ENCODE measurements around the gene TEF.
A peak's percentile ranks its signal among the peaks of the same experiment; 100 is the strongest.
"Not testable (repeated sequence)": the region's sequence is repeated elsewhere in the genome, so short reads cannot be mapped to it uniquely, and the experiment has no call there.

Gene TEF

DNA sequence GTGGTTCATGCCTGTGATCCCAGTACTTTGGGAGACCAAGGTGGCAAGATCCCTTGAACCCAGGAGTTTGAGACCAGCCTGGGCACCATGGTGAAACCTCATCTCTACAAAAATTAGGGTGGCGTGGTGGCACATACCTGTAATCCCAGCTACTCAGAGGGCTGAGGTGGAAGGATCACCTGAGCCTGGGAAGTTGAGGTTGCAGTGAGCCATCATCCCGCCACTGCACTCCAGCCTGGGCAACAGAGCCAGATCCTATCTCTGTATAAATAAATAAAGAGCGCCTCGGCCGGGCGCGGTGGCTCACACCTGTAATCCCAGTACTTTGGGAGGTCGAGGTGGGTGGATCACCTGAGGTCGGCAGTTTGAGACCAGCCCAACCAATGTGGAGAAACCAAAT lies 37.0 kb downstream of the TEF start:
- no peak for DNase-seq (ENCODE audit: low read depth in 2 of 2)

GRCh38 chr22:41425660-41426365 lies 44.1 kb downstream of the TEF start:
- DNase-seq (ENCODE audit: low read depth in 2 of 2): no peak

GRCh38 chr22:41429232-41429950 lies 47.6 kb downstream of the TEF start:
- DNase-seq (ENCODE audit: low read depth in 2 of 2): no peak

DNA sequence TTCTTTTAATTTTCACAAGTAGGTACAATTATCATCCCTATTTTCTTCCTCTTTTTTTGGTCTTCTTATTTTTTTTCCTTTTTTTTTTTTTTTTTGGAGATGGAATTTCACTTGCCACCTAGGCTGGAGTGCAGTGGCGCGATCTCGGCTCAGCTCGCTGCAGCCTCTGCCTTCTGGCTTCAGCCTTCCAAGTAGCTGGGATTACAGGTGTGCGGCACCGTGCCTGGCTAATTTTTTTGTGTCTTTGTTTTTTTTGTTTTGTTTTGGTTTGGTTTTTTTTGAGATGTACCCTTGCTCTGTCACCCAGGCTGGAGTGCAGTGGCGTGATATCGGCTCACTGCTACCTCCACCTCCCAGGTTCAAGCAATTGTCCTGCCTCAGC lies 48.2 kb downstream of the TEF start:
- no peak for DNase-seq (ENCODE audit: low read depth in 2 of 2)

GRCh38 chr22:41431656-41432055 lies 49.9 kb downstream of the TEF start:
- DNase-seq (ENCODE audit: low read depth in 2 of 2): no peak

DNA sequence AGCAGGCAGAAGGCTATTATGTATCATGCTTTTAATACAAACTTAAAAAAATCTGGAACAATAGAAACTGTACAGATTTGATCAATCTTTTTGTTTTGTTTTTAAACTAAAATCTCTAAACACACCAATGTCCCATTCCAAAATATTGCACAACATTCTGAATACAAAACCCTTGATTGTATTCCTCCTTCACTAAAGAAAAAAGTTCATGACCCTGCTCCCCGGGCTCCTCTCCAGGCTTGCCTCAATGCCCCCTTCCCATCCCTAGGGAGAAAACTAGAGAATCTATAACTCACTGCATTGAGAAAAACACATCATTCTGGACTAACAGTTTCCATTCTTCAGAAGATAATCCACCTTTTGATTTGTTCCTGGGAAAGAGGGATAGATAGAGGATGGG lies 51.7 kb downstream of the TEF start:
- not testable (repeated sequence) for DNase-seq (ENCODE audit: low read depth in 2 of 2)

GRCh38 chr22:41434361-41435003 lies 52.7 kb downstream of the TEF start:
- DNase-seq (ENCODE audit: low read depth in 2 of 2): not testable (repeated sequence)

- no peak for DNase-seq (ENCODE audit: low read depth in 2 of 2)
These were observed 53.8 kb downstream of the TEF start for GRCh38 chr22:41435560-41435959.

GRCh38 chr22:41436322-41437113 lies 54.8 kb downstream of the TEF start:
- no peak for DNase-seq (ENCODE audit: low read depth in 2 of 2)

DNA sequence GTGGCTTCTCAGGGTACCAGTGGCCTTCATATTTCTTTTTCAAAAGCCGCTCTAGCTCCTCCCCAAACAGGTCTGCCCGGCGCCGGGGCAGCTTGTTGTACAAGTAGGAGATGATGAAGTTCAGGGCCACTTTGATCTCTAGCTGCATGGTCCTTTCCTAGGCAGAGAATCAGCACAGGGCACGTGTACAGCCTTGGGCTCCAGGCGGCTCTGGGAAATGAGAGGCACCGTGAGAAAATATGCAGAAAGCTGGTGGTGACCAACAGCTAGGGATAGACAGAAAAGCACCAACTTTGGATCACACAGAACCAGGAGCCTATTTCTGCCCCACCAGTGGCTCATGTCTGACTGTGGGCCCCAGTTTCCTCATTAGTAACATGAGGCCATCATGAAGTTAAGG lies 55.5 kb downstream of the TEF start:
- no peak for DNase-seq (ENCODE audit: low read depth in 2 of 2)

GRCh38 chr22:41440511-41440910 lies 58.8 kb downstream of the TEF start:
- DNase-seq (ENCODE audit: low read depth in 2 of 2): not testable (repeated sequence)

GRCh38 chr22:41442240-41442792 lies 60.6 kb downstream of the TEF start:
- DNase-seq (ENCODE audit: low read depth in 2 of 2): no peak

DNA sequence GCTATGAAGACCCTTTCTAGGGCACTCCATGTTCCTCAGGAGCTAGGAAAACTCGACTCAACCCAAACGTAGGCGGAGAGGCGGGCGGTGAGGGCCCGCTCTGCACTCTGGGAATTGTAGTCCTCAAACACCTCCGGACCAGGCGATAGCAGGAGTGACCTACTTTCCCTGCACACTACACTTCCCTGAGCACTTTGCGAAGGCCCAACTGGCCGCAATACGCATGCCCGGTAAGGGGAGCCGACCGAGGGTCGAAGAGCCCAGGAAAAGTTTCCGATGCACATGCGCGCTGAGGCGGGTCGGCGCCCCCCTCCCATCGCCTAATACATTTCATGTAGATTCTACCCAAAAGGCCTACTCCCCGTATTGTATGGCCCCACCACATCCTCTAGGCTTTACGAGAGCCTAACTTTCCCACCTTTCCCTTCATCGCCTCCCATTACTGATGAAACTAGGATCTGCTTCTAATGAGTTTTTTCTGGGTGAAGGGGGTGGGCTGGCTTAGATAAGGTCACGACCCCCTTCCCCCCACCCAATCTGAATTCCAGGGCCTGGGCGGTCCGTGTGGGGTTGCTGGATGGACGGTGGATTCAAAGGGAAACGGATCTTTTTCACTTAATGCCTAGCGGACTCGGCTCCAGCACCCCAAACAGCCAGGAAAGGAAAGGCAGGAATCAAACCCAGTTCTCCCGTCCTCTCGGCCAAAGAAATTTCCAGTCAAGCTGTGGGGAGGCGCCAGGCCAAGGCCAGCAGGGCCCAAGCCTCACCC lies 62.8 kb downstream of the TEF start:
- peak; percentile 80 to 84 for DNase-seq (ENCODE audit: low read depth in 2 of 2)

GRCh38 chr22:41445129-41446056 lies 63.7 kb downstream of the TEF start:
- no peak for DNase-seq (ENCODE audit: low read depth in 2 of 2)

DNA sequence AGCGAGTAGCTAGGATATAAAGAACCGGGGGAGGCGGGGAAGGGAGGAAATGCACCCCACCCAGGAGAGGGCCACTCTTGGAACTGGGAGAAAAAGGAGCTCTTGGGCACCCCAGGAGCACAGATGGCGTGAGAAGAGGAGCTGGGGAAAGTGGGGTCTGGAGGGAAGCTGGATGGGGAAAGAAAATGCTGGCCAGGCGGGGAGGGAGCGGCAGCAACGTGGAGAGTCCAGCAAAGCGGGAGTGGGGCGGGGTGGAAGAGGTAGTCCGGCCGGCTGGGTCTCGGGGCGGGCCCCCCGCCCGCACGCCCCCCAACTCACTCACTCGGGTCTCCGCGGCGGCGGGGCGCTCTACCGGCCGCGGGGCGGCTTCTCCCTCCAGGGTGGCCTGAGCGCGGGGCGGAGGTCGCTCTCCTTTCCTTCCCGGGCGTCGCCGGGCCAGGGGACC lies 64.3 kb downstream of the TEF start:
- DNase-seq (ENCODE audit: low read depth in 2 of 2): no peak

DNA sequence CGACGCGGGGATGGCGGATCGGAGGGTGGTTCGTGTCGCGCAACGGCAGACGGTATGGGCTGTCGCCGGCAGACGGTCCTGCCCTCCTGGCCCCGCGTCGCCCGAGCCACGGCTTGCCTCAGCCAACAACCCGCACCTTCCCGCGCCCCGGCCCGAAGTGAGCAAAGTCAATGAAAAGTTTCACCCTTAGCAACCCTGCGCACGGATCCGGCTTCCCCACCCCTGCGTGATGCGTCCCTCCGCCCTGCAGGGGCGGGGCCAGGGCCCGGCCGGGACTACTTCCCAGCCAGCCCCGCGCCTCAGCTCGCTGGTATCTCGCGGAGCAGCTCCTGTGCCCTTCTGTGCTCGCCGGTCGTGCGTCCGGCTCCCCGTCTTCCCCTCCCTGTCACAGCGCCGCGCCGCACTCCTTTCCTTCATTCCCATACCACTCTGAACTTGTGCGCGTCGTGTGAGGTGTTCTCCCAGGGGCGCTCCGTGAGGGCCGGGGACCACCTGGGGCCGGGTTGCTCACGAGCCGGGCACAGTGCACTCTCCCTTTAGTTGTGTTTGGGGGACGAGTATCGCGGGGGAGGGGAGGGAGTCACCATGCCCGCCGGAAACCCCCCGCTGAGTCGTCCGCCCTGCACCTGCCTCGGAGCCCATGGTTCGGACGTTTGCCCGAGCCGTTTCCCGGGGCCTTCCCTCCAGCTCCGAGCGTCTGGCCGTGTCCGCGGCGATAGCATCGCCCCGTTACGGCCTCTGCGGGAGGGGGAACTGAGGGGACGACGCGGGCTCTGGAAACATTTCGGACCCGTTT lies 65.1 kb downstream of the TEF start, which contains the start of gene TOB2:
Gene TOB2, minus strand, starts transcription at position 163 of the 796 bp plus-strand sequence. CDS start 9,456 bp downstream, outside the sequence.
- peak; percentile 85 to 90 for DNase-seq (ENCODE audit: low read depth in 2 of 2)

DNA sequence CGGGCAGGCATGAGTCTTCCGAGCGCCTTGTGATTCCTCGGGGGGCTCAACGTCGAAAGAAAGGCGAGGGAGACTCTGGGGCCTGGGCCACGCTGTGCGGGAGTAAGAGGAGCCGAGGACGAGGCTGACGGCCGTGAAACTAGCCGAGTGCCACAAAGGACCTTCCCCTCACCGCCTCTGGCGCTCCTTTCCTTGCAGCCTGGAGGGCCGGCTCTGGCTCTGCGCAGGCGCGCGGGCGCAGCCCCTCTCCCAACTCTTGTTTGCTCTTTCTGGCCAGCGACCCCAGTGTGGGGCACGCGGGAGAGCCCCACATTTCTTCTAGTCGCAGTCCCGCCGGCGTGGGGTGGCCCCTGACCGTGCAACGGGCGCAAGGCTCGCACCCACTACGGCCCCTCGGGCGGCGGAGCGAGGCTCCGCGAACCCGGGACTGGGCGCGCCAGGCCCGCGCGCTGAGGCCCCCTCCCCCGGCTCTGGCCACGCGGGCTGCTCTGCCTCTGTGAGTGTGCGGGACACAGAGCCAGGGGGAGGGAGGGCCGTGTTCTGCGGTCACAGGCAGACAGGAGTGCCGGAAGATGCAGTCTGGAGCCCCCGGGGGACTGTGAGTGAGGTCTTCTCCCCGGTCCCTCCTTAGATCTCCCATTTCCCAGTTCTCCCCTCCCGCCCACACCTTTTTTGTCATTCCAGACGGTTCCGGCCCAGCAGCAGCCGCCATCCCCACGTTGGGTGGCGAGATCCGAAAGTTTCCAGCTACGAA lies 65.9 kb downstream of the TEF start:
- DNase-seq (ENCODE audit: low read depth in 2 of 2): peak in 1 of 2 donors; percentile 41

DNA sequence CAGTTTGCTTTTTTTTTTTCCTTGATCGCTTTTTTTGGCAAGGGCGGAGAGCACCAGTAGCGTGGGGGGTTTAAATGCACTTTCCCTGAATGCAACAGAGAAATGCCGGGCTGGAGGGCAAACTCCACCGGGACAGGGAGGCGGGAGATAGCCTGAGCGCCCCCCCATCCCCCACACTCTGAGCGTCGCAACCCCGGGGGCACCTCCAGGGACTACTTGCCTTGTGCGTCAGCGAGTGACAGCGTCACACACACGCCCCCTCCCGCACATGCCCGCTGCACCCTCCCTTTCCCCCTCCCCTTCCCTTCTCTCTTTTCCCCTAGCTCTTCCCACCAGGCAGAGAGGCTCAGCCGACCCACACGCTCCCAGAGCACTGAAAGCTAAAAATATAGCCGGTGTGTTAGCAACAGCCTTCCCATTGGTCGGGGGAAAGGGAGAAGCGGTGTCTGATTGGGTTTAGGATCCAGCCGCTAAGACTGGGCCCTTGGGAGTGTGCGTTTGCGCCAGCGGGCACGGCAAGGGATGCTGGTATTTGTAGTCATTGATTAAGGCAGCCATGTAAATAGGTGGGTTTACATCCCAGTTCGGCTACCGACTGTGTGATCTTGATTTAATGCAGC lies 66.6 kb downstream of the TEF start:
- DNase-seq (ENCODE audit: low read depth in 2 of 2): peak; percentile 83 to 88

Measured in stimulated activated CD8-positive, alpha-beta memory T cell treated with anti-CD3 and anti-CD28 coated beads, Interleukin-7, amount 100 ng/mL, for 4 hours (primary cell).